Measurements from ENCODE around the gene KRT40. TPM values are rescaled to one million over a fixed set of nuclear protein-coding genes. Genes with fewer than 3 reads are reported as not detected.

Gene KRT40
- total and polyA plus RNA-seq, 8 donors = 0.10 TPM; not detected in 7

- Histone ChIP-seq H3K36me3 (no peaks in the 10 kb centered on the region), H3K27me3 (no peaks in the 10 kb centered on the region), H3K4me1 (no peaks in the 10 kb centered on the region), H3K4me3 (no peak overlapping the region), H3K9me3 (no peaks in the 10 kb centered on the region), H3K27ac (no peak overlapping the region)
- intact Hi-C loops (cut with DNase I; ENCODE audit: low total_unique reads) = no loop called here
- no peak for DNase-seq
- 85 to 95% (median 91%) methylated on average over 1 of the region's 1 CpG for WGBS, 5 donors
- TF ChIP-seq POLR2A (IDR thresholded peaks at IDR 0.05) = no peak
- TF ChIP-seq POLR2AphosphoS5 (IDR thresholded peaks at IDR 0.05) = no peak
- no peak for TF ChIP-seq EP300 (IDR thresholded peaks at IDR 0.05)
These were observed 16.5 kb downstream of the KRT40 start for GRCh38 chr17:40967582-40967981.

- no peaks in the 10 kb centered on the region for H3K36me3 ChIP-seq
- intact Hi-C loops (cut with DNase I; ENCODE audit: low total_unique reads) = no loop called here
- no peak within 1 kb of the TSS for H3K27ac ChIP-seq
- H3K9me3 ChIP-seq = no peaks in the 10 kb centered on the region
- WGBS, 5 donors = 21 to 70% (median 64%) methylated on average over 1 of the region's 1 CpG
- H3K4me1 ChIP-seq = no peaks in the 10 kb centered on the region
- no peaks in the 10 kb centered on the region for H3K27me3 ChIP-seq
- no peak for TF ChIP-seq POLR2AphosphoS5 (IDR thresholded peaks at IDR 0.05)
- TF ChIP-seq CTCF (IDR thresholded peaks at IDR 0.05) = no peak
- no peak for TF ChIP-seq POLR2A (IDR thresholded peaks at IDR 0.05)
- TF ChIP-seq EP300 (IDR thresholded peaks at IDR 0.05) = no peak
- DNase-seq = no peak
- no peak within 1 kb of the TSS for H3K4me3 ChIP-seq
These were observed 17.3 kb downstream of the KRT40 start, which contains the start of gene KRT39 for GRCh38 chr17:40966848-40967247. Gene KRT39, minus strand, starts transcription at chr17:40966948. Its CDS starts 92 bp downstream, at chr17:40966856.

- DNase-seq = no peak
- no peaks in the 10 kb centered on the region for H3K27me3 ChIP-seq
- H3K9me3 ChIP-seq = no peaks in the 10 kb centered on the region
- intact Hi-C loops (cut with DNase I; ENCODE audit: low total_unique reads) = no loop called here
- H3K36me3 ChIP-seq = no peaks in the 10 kb centered on the region
- H3K4me1 ChIP-seq = no peaks in the 10 kb centered on the region
- no peak overlapping the region for H3K4me3 ChIP-seq
- no peak overlapping the region for H3K27ac ChIP-seq
- TF ChIP-seq EP300 (IDR thresholded peaks at IDR 0.05) = no peak
- no peak for TF ChIP-seq POLR2A (IDR thresholded peaks at IDR 0.05)
- peak in 4 of 7 experiments; percentile 28 to 57 (median 47) for TF ChIP-seq CTCF (IDR thresholded peaks at IDR 0.05)
- TF ChIP-seq POLR2AphosphoS5 (IDR thresholded peaks at IDR 0.05) = no peak
- WGBS, 5 donors = 17 to 42% (median 35%) methylated on average over 1 of the region's 1 CpG
These were observed 20.3 kb downstream of the KRT40 start for GRCh38 chr17:40963838-40964237.

GRCh38 chr17:40962059-40962561 lies 22.0 kb downstream of the KRT40 start:
- Histone ChIP-seq H3K4me3 (no peak overlapping the region), H3K27me3 (no peaks in the 10 kb centered on the region), H3K27ac (no peak overlapping the region), H3K4me1 (no peaks in the 10 kb centered on the region), H3K36me3 (no peaks in the 10 kb centered on the region), H3K9me3 (no peaks in the 10 kb centered on the region)
- WGBS, 5 donors = 78 to 92% (median 87%) methylated on average over 4 of the region's 4 CpGs
- TF ChIP-seq POLR2A (IDR thresholded peaks at IDR 0.05) (no peak), EP300 (IDR thresholded peaks at IDR 0.05) (no peak), CTCF (IDR thresholded peaks at IDR 0.05) (no peak), POLR2AphosphoS5 (IDR thresholded peaks at IDR 0.05) (no peak)
- no peak for DNase-seq
- intact Hi-C loops (cut with DNase I; ENCODE audit: low total_unique reads) = no loop called here

GRCh38 chr17:40961591-40961990 lies 22.5 kb downstream of the KRT40 start:
- H3K9me3 ChIP-seq = no peaks in the 10 kb centered on the region
- WGBS, 5 donors = 81 to 92% (median 87%) methylated on average over 1 of the region's 1 CpG
- intact Hi-C loops (cut with DNase I; ENCODE audit: low total_unique reads) = no loop called here
- no peak for DNase-seq
- H3K4me1 ChIP-seq = no peaks in the 10 kb centered on the region
- H3K27me3 ChIP-seq = no peaks in the 10 kb centered on the region
- H3K27ac ChIP-seq = no peak overlapping the region
- no peak overlapping the region for H3K4me3 ChIP-seq
- H3K36me3 ChIP-seq = no peaks in the 10 kb centered on the region
- TF ChIP-seq POLR2A (IDR thresholded peaks at IDR 0.05) = no peak
- no peak for TF ChIP-seq CTCF (IDR thresholded peaks at IDR 0.05)
- TF ChIP-seq POLR2AphosphoS5 (IDR thresholded peaks at IDR 0.05) = no peak
- TF ChIP-seq EP300 (IDR thresholded peaks at IDR 0.05) = no peak

Data from stomach (tissue), 9 donors.